Left renal pelvis (tissue), 4 donors: ENCODE measurements around the gene MAD1L1. TPM values are rescaled to one million over a fixed set of nuclear protein-coding genes. Genes with fewer than 3 reads are reported as not detected.
"Not testable (repeated sequence)": the region's sequence is repeated elsewhere in the genome, so short reads cannot be mapped to it uniquely, and the experiment has no call there.

Source experiments
- DNase-seq, 4 donors: peaks; one replicate each; pipeline ENCODE4 v3.0.0-alpha.2; 2013; ENCODE audit warnings: low read depth in 4 of 4, low spot score in 3 of 4
- polyA plus RNA-seq, 4 donors: library from polyadenylated mRNA; unstranded; fragments of 120-200 nt; gene quantifications; one replicate each; pipeline ENCODE4 v1.2.1, GENCODE V29; 2013; ENCODE audit not compliant: insufficient read length in 4 of 4

Gene MAD1L1
- polyA plus RNA-seq, 4 donors: 18.9 to 24.5 (median 21.3) TPM

- not testable (repeated sequence) for DNase-seq
Measured at GRCh38 chr7:1824151-1824881, 408.4 kb downstream of the MAD1L1 start.

- no peak for DNase-seq
Measured at GRCh38 chr7:1823376-1824150, 409.2 kb downstream of the MAD1L1 start.

GRCh38 chr7:1819259-1819841 lies 413.4 kb downstream of the MAD1L1 start:
- no peak for DNase-seq

- DNase-seq: no peak
Measured at GRCh38 chr7:1818575-1819258, 414.0 kb downstream of the MAD1L1 start.

- DNase-seq: no peak
Measured at GRCh38 chr7:1817061-1817712, 415.6 kb downstream of the MAD1L1 start.

GRCh38 chr7:1816451-1816850 lies 416.3 kb downstream of the MAD1L1 start:
- DNase-seq: not testable (repeated sequence)

GRCh38 chr7:1815551-1816281 lies 417.0 kb downstream of the MAD1L1 start:
- DNase-seq: not testable (repeated sequence)

- DNase-seq: no peak
Measured at GRCh38 chr7:1815051-1815481, 417.7 kb downstream of the MAD1L1 start.

GRCh38 chr7:1814089-1814811 lies 418.5 kb downstream of the MAD1L1 start:
- DNase-seq: no peak

GRCh38 chr7:1813394-1814088 lies 419.2 kb downstream of the MAD1L1 start:
- no peak for DNase-seq

- no peak for DNase-seq
Measured at GRCh38 chr7:1812509-1813393, 420.0 kb downstream of the MAD1L1 start.

GRCh38 chr7:1811850-1812508 lies 420.8 kb downstream of the MAD1L1 start:
- DNase-seq: no peak

- DNase-seq: no peak
Measured at GRCh38 chr7:1810961-1811849, 421.5 kb downstream of the MAD1L1 start.

- DNase-seq: no peak
Measured at GRCh38 chr7:1810521-1810920, 422.2 kb downstream of the MAD1L1 start.

GRCh38 chr7:1809601-1810258 lies 423.0 kb downstream of the MAD1L1 start:
- no peak for DNase-seq
